HK-2 (cell line): Measurements from ENCODE around the gene SLC44A5.
"Not testable (repeated sequence)": the region's sequence is repeated elsewhere in the genome, so short reads cannot be mapped to it uniquely, and the experiment has no call there.

Experiments used
- DNase-seq: peaks from one replicate; pipeline ENCODE4 v3.0.0-alpha.2; 2018; ENCODE audit not compliant: unreplicated experiment

The SLC44A5 gene

GRCh38 chr1:75181214-75181955, 429.5 kb downstream of the SLC44A5 start:
- not testable (repeated sequence) for DNase-seq

- DNase-seq: no peak
Observed at GRCh38 chr1:75174031-75174760, 436.7 kb downstream of the SLC44A5 start.

GRCh38 chr1:75172556-75172955, 438.4 kb downstream of the SLC44A5 start:
- no peak for DNase-seq

GRCh38 chr1:75171876-75172275, 439.0 kb downstream of the SLC44A5 start:
- DNase-seq: no peak

- no peak for DNase-seq
Observed at GRCh38 chr1:75170981-75171380, 439.9 kb downstream of the SLC44A5 start.

GRCh38 chr1:75170011-75170410, 440.9 kb downstream of the SLC44A5 start:
- DNase-seq: no peak

GRCh38 chr1:75166821-75167220, 444.1 kb downstream of the SLC44A5 start:
- no peak for DNase-seq

GRCh38 chr1:75165264-75165663, 445.6 kb downstream of the SLC44A5 start:
- no peak for DNase-seq

- DNase-seq: no peak
Observed at GRCh38 chr1:75159154-75159553, 451.8 kb downstream of the SLC44A5 start.
